MM.1S (cell line): ENCODE measurements around the gene SEC14L2.

Source experiments
- CTCF ChIP-seq: fragments of 300-600 bp; sonication (generic); IDR thresholded peaks from 2 replicates; pipeline ENCODE4 v1.5.1; 2016; ENCODE audit warnings: antibody characterized with exemption, low read length, mixed read lengths
- EZH2 ChIP-seq: fragments of 300-600 bp; sonication (generic); optimal IDR thresholded peaks from 2 replicates; pipeline ENCODE3; 2017; ENCODE audit warnings: low read depth, mild to moderate bottlenecking, antibody characterized with exemption, low read length, mixed read lengths

- TF ChIP-seq CTCF (no peak), EZH2 (no peak)
These were observed 77.3 kb downstream of the SEC14L2 start for GRCh38 chr22:30474121-30474520.
